Measurements from ENCODE around the gene TUBB4B.
"Not testable (repeated sequence)": the region's sequence is repeated elsewhere in the genome, so short reads cannot be mapped to it uniquely, and the experiment has no call there.

Gene TUBB4B

DNA sequence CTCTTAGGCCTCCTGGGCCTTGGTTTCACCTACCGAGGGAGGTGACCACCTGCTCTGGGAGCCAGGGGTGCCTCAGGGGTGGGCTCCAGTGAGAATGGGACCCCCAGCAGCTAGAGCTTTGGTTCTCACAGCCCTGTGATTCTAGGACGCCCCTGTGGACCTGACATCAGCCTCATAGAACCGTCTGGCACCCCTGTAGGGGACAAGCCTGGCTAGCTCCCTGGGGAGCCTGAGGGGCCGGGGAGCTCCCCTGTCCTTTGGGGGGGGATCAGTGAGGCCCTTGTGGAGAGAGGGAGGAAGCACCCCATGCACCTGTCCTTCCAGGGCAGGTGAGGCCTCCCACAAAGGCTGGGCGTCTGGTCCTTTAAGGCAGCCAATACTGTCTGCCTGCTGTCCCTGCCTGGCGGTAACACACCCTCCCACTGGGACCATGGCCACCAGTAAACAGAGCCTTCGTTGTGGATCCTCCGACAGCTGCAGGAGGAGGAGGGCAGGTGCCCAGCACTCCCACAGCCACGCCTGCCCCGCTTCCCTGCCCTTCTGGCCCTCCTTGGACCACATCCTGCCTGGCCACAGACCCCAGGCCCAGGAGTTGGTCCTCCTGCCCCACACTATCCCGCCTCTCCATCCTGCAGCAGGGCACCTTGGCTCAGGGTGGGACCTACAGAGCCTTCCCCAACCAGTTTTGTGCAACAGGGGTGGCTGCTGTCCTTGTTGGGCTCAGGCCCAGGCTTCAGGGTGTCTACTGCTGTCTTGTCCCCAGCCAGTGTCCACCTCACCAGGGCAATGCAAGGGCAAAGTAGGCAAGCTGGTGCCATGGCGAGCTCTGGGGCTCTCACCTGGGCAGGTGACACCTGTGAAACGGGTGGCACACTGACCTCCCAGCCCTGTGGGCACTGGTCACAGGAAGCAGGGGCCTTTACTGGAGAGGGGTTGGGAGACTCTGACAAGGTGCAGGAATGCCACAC is 3.0 kb upstream of the TUBB4B start:
- DNase-seq = no peak

DNA sequence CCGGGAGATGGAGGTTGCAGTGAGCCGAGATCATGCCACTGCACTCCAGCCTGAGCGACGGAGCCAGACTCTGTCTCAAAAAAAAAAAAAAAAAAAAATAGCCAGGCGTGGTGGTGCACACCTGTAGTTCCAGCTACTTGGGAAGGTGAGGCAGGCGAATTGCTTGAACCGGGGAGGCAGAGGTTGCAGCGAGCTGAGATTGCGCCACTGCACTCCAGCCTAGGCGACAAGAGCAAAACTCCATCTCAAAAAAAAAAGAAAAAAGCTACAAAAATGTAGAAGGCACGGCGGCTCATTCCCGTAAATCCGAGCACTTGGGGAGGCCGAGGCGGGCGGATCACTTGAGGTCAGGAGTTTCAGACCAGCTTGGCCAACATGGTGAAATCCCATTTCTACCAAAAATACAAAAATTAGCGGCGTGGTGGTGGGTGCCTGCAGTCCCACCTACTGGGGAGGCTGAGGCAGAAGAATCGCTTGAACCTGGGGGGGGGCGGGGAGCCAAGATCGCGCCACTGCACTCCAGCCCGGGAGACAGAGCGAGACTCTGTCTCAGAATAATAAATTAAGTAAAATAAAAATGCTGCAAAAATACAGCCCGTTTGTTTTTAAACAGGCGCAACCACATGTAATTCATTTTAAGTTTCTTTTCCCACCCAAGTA is 1.4 kb upstream of the TUBB4B start:
- not testable (repeated sequence) for DNase-seq

DNA sequence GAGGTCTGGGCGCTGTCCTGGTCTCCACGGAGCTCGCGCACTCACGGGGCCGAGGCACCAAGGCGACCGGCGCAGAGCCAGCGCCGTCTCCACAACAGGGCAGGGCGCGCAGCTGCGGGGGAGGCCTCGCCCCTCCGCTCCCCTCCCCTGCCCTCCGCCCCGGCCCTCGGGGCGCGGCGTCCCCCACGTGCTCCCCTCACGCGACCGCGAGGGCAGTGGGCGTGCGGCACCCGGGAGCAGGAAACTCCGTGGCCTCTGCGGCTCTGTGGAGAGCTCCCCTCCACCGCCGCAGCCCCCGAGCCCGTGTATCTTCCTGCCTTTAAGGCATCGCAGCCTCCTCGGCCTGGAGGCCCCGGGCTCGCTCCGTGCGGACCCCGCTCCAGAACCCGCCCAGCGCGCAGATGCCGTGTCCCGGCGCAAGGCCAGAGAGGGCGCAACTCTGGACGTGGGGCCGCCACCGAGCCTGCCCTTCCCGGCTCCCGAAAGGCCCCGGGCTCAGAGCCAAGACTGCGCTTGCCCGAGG is 708 bp upstream of the TUBB4B start:
- peak in 1 of 2 donors; percentile 28 for DNase-seq

DNA sequence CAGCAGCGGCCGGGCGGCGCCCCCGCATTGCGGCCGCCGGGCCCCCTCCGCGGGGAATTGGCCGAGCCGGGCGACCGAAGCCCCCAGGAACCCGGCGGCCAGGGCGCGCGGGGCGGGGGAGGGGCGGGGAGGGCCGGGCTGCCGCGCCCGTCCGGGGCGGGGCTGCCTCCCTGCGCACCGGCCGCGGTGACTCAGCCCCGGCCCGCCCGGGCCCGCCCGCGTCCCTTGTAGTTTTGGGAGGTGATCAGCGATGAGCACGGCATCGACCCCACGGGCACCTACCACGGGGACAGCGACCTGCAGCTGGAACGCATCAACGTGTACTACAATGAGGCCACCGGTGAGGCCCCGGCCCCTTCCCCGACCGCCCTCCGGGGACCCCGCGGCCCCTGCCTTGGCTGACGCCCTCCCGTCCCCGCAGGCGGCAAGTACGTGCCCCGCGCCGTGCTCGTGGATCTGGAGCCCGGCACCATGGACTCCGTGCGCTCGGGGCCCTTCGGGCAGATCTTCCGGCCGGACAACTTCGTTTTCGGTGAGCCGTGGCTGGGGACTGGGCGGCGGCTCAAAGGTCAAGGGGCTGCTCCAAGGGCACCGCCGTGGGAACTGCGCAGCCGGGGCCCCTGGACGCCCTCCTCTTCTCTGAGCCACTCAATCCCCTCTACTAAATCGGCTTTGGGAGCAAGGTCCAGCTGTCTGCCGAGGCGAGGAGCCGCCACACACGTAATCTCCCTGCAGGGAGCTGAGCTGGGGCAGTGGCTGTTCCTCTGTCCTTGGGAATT is 592 bp downstream of the TUBB4B start:
- peak in 1 of 2 donors; percentile 80 for DNase-seq

DNA sequence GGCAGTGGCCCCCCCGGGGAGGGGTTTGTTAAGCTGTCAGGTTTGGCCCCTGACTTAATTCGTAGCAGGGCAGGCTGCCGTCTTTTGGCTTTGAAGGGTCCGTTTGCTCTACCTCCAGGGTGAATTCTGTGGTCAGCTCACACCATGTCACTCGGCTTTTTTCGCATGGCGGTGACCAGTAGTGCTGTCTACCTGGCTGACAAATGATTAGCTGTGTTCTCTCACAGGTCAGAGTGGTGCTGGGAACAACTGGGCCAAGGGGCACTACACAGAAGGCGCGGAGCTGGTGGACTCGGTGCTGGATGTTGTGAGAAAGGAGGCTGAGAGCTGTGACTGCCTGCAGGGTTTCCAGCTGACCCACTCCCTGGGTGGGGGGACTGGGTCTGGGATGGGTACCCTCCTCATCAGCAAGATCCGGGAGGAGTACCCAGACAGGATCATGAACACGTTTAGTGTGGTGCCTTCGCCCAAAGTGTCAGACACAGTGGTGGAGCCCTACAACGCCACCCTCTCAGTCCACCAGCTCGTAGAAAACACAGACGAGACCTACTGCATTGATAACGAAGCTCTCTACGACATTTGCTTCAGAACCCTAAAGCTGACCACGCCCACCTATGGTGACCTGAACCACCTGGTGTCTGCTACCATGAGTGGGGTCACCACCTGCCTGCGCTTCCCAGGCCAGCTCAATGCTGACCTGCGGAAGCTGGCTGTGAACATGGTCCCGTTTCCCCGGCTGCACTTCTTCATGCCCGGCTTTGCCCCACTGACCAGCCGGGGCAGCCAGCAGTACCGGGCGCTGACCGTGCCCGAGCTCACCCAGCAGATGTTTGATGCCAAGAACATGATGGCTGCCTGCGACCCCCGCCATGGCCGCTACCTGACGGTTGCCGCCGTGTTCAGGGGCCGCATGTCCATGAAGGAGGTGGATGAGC is 1.4 kb downstream of the TUBB4B start:
- DNase-seq = no peak

DNA sequence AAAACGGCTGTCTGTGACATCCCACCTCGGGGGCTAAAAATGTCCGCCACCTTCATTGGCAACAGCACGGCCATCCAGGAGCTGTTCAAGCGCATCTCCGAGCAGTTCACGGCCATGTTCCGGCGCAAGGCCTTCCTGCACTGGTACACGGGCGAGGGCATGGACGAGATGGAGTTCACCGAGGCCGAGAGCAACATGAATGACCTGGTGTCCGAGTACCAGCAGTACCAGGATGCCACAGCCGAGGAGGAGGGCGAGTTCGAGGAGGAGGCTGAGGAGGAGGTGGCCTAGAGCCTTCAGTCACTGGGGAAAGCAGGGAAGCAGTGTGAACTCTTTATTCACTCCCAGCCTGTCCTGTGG is 2.2 kb downstream of the TUBB4B start:
- DNase-seq = not testable (repeated sequence)

DNA sequence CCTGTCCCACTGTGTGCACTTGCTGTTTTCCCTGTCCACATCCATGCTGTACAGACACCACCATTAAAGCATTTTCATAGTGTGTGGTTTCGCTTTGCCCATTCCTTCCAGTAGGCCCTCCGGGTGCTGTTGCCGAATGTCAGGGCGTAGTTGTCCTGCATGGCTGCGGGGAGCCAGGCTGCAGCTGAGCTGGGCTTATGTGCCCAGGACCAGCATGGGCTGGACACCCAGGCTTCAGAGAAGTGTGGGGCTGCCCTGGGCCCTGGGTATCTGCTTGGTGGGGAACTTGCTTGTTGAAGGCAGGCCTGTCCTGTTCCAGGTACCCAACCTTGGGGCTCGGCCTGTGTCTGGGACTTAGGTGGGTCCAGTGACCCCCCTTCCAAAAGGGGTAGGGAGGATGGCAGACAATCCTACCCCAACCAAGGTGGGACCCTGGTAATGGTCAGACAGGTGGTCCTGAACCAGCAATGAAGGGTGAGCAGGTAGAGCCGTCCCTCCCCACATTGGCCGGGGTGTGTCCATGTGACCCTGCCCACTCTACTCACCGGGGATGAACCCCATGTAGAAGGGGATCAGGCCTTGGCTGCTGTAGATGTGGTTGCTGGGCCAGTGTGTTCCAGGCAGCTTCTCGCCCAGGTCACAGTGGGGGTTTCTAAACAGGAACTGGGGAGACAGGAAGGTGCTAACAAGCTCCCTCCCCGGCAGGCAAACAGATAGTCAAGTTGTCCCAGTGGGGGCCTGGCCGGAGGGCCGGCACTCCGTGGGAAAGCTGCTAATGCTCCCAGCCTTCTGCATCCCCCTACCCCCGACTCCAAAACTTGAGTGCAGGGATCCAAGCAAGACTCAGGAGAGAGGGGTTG is 2.8 kb downstream of the TUBB4B start:
- no peak for DNase-seq

DNA sequence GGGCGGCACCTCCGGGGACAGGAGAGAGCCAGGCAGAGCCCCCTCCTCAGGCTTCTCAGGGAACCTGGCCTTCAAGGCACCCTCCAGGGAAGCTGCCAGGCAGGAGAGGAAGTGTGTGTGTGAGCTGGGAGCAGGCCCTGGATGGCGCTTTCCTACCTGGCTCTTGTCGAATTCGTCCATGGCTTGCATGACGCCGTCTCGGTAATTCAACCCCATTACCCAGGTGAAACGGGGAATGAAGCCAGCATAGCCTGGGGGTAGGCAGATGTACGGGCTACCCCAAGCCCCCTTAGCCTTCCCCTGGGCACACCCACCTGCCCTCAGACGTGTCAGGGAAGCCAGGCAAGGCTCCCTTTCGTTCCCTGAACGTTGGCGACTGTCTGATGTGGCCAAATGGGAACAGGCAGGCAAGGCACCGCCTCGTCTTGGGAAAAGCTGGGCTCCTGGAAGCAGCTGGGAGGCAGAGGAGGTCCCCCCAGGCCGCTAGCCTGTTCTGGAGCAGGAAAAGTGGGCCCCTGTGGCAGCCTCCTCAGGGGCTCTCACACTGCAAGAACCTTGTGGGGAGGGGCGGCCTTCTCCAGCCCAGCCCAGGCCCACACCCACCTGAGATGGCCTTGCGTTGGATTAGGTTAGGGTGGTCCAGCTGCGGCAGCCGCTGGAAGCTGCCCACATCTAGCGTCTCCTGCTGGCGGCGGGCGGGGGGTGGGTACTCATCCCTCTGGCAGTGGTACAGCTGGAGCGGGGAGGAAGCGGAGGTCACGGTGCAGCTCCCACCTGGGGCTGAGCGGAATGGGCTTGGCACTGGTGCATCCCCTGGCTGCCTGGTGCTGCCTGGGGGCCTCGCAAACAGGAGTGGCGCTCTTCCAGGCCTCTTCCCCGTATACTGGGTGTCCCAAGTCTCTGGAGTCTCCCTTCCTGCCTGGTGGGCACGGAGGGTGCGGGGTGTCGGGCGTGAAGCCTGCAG is 3.7 kb downstream of the TUBB4B start:
- no peak for DNase-seq

DNA sequence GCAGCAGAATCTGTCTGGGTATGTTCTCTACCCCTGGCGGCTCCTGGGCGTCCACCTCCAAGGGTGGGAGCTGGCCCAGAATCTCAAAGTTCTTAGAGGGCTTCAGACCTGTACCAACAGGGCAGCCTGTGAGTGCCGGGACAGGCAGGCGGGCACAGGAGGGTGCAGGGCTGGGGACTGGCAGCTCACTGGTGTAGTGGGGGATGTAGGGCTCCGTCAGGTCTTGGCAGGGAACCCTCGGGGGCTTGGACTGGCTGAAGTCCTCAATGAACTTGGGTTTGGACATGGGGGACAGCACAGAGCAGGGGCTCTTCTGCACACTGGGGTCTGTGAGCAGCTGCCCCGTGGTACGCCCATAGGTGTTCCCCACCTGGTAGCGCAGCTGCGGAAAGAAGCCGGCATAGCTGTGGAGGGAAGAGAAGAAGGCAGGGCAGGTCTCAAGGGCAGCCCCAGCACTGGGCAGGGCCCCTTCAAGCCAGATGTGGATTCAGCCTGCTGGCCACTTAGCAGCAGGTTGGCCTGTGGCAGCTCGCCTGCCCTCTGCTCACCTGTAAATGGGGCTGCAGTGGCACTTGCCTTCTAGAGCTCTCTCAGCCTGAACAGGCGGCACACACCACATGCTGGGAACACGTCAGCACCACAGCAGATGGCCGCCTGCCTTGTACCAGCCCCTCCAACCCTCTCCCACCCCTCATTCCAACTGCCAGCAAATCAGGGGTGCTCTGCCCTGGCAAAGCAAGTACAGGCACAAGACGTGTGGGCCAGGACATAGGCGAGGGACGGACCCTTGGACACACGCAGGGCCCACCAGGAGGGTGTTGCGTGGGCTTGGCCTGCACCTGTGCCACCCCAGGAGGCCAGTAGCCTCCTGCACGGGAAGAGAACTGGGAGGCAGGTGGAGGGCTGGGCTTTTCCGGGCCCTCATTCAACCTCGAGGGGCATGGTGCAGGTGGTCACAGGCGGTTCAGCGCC is 4.6 kb downstream of the TUBB4B start:
- no peak for DNase-seq

DNA sequence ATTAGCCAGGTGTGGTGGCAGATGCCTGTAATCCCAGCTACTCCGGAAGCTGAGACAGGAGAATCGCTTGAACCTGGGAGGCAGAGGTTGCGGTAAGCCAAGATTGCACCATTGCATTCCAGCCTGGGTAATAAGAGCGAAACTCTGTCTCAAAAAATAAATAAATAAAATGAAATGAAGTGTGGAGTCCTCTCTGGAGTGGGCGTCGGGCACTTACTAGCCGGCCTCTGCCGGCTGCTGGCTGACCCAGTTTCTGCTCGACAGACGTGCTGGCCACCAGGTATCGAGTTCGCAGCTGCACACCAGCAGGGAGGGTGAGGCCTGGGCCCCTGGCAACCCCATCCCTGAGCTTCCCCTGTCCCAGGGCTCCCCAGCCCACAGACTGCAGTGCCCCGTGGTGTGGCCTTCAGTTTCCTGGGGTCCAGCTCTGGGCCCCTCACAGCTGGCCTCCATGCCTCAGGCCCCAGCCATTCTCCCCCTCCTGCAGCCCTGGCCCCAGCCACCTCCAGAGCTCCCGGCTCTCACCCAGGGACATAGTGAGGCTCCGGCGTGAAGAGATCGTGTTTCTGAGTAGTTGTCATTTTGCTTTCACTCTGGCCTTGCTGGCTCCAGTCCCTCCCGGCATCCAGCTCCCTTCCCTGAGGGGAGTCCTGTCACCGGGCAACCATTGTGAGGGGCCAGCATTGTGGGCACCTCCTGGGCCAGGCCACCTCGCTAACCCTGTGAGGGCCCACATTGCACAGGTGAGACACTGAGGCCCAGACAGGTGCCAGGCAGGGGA is 6.2 kb downstream of the TUBB4B start:
- no peak for DNase-seq

DNA sequence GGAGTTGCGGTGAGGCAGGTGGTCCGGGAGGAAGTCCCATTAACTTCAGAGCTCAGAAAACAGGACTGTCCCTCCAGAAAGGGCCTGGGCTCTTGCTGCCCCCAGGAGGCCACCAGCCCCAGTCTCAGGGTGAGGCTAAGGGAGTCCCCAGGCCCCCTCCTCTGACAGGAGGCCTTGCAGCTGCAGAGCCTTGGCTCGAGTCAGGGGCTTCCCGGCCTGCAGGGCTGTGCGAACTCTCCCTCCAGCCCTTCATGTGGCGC is 6.8 kb downstream of the TUBB4B start:
- DNase-seq = no peak

DNA sequence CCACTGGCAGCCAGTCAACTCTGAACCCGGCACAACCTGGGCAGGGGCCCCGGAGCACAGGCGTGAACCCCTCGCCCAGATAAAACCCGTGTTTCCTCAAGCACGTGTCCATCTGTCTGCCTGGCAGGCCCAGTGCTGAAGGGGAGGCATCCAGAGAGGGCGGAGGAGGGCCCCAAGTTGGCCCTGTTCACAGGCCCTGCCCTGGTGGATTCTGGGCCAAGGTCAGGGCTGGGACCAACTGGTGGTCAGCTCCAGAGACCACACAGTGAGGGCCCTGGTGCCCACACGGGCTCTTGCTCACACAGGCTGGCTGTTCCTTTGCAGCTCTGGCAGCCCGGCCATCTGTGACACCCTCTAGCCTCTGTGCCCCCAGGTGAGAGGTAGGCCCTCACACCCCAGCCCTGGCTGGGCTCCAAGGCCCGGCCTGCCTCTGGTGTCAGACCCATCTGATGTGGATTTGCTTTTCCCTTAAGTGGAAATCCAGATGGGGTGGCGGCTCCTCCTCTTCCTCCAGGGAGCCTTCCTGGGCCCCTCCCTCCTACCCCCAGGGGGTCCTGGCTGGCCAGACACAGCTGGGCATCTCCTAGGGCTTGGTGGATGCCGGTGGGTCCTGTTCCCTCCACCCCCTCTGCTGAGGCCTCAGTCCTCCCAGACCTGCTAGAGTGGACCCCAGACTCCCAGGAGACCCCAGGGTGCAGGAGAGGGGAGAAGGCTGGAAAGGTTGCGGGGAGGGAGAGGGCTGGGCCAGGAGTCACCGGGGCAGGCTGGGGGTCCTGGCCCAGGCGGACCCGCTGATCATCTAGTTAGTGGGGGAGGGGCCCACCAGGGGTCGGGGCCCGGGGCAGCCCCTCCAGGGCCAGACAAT is 9.5 kb downstream of the TUBB4B start:
- no peak for DNase-seq

DNA sequence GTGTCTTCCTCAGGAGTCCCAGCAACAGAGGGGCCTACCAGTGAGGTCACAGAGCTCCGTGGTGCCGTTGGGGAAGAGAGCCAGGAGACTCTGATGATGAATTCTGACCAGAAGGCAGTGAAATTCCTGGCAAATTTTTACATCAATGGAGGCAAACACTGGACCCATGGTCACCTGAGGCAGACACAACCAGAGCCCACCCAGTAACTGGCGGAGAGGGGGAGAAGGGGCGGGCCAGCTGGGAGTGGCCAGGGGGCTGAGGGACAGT is 10.0 kb downstream of the TUBB4B start, which contains the start of gene STPG3:
STPG3 (plus strand) TSS at position 93 of the 268 bp plus-strand sequence; CDS start at position 94, 1 bp downstream.
- no peak for DNase-seq

DNA sequence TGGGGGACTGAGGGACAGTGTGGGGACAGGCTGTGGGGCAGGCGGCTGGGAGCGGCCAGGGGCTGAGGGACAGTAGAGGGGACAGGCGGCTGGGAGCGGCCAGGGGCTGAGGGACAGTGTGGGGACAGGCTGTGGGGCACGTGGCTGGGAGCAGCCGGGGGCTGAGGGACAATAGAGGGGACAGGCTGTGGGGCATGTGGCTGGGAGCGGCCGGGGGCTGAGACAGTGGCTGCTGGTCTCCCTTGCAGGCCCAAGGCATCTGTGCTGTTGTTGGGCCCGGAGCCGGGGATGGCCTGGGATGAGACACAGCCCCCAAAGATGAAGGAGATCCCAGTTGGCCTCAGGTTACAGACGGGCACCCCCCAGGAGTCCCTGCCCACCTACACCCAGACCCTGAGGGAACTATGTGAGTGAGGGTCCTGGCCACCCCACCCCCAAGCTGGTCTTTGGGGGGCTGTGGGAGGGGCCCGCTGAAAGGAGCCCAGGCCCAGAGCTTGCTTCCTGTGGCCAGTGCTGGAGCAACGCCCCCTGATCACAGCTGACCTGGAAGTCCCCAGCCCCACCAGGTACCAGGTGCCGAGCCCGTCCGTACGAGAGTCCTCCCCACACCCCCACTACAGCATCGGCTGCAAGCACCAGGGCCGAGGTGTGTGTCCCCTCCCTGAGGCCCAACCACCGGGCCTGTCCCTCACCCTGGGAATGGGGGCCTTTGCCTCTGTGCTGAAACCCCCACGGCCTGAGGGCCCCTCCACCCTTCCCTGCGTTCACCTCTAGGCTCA is 10.6 kb downstream of the TUBB4B start:
- DNase-seq = no peak

DNA sequence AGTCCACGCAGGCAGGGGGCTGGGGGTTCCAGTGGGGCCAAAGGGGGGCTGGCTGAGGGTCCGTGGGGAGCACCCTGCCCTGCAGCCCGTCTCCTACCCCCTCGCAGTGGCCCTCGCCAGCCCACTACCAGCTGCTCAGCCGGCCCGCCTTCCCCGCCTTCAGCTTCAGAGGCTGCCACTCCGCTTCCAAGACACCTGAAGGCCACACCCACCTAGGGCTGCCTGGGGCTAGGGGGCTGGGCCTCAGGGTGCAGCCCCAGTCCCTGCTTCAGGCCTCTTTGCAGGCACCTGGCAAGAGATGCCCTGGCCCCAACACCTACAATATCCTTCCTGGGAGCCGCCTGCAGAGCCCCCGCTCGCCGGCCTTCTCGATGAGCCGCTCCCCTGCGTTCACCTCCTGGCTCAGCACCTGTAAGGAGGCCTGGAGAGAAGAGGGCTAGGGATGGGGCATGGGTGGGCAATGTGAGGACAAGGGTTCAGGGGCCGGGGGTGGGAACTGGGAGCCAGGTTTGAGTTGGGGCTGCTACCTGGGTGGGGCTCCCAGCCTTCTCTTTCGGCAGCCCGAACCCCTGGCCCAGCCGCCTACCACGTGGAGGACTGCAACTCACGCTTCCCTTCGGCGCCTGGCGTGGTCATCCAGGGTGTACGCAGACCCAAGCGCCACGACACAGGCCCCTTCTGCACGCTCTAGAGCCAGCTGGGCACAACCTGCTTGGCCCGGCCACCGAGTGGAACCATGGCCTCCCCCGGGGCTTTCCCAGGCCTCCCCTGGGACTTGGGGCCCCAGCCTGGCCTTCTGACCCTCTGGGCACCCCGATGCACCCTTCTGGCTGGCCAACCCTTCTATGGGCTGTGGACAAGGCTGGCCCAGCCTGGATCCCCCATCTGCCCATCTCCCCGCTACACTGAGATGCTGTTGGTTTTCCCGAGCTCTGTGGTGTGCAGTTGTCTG is 11.7 kb downstream of the TUBB4B start:
- no peak for DNase-seq
